GM20000 (cell line): ENCODE results near the gene DGKI.
A peak's percentile ranks its signal among the peaks of the same experiment; 100 is the strongest.

Source experiments
- DNase-seq: peaks from one replicate; pipeline ENCODE4 v3.0.0; 2012; ENCODE audit warnings: low spot score
- CTCF ChIP-seq: IDR thresholded peaks from 2 replicates; pipeline ENCODE4 v1.5.1; 2012; ENCODE audit warnings: mild to moderate bottlenecking, control low read depth; ENCODE audit errors: extremely low read depth, missing control alignments

The DGKI gene

GRCh38 chr7:137879357-137880158, 32.8 kb upstream of the DGKI start:
- no peak for TF ChIP-seq CTCF
- peak; percentile 43 for DNase-seq

GRCh38 chr7:137878333-137878961, 31.7 kb upstream of the DGKI start:
- no peak for TF ChIP-seq CTCF
- DNase-seq, result no peak

GRCh38 chr7:137877027-137877675, 30.4 kb upstream of the DGKI start:
- no peak for DNase-seq

GRCh38 chr7:137875746-137876145, 29.0 kb upstream of the DGKI start:
- no peak for DNase-seq
- no peak for TF ChIP-seq CTCF

More at GRCh38 chr7:137877027-137877675, 30.4 kb upstream of the DGKI start:
- no peak for TF ChIP-seq CTCF

- DNase-seq, result no peak
Measured at GRCh38 chr7:137873979-137874777, 27.4 kb upstream of the DGKI start.

GRCh38 chr7:137873524-137873923, 26.8 kb upstream of the DGKI start:
- no peak for TF ChIP-seq CTCF

More at GRCh38 chr7:137873979-137874777, 27.4 kb upstream of the DGKI start:
- TF ChIP-seq CTCF, result no peak

More at GRCh38 chr7:137873524-137873923, 26.8 kb upstream of the DGKI start:
- DNase-seq, result no peak
